Gastrocnemius medialis (tissue), 4 donors: Measurements from ENCODE around the gene PDSS2. TPM values are rescaled to one million over a fixed set of nuclear protein-coding genes. Genes with fewer than 3 reads are reported as not detected.
A peak's percentile ranks its signal among the peaks of the same experiment; 100 is the strongest.

Experiments
- ATAC-seq, 2 donors: fragments of 150-250 bp; one replicate each; pipeline ENCODE4 v1.9.1; 2016
- DNase-seq, 2 donors: peaks; one replicate each; pipeline ENCODE4 v3.0.0-alpha.2; 2019
- H3K27ac ChIP-seq, 4 donors: fragments of 200-600 bp; sonication (generic); 1 replicate in 1 of 4; 2 replicates in 3 of 4; pipeline ENCODE4 v1.5.1; 2016 to 2018; ENCODE audit warnings: mild to moderate bottlenecking in 2 of 4, moderate library complexity in 1 of 4
- H3K27me3 ChIP-seq, 3 donors: fragments of 200-600 bp; sonication (generic) in 2 of 3; 1 replicate in 1 of 3; 2 replicates in 2 of 3; pipeline versions ENCODE4 v1.5.1 to v1.6.0; 2016 to 2019; ENCODE audit warnings: mild to moderate bottlenecking in 1 of 3, moderate library complexity in 1 of 3
- H3K36me3 ChIP-seq, 2 donors: fragments of 200-600 bp; sonication (generic) in 1 of 2; one replicate each; pipeline ENCODE4 v1.5.1; 2017 to 2018
- H3K4me1 ChIP-seq, 2 donors: fragments of 200-600 bp; sonication (generic) in 1 of 2; one replicate each; pipeline ENCODE4 v1.5.1; 2016 to 2017; ENCODE audit warnings: mild to moderate bottlenecking in 2 of 2
- H3K4me3 ChIP-seq, 4 donors: fragments of 200-600 bp; sonication (generic) in 3 of 4; 1 replicate in 1 of 4; 2 replicates in 3 of 4; pipeline ENCODE4 v1.5.1; 2016 to 2019; ENCODE audit warnings: mild to moderate bottlenecking in 2 of 4
- H3K9me3 ChIP-seq, 3 donors: fragments of 200-600 bp; sonication (generic) in 2 of 3; 1 replicate in 1 of 3; 2 replicates in 2 of 3; pipeline ENCODE4 v1.5.1; 2016 to 2019
- CTCF ChIP-seq, 5 experiments: fragments of 450-650 bp in 3 of 5; fragments of 200-600 bp in 2 of 5; sonication (generic) in 2 of 5; IDR thresholded peaks in 4 of 5; conservative IDR thresholded peaks in 1 of 5; 1 replicate in 4 of 5; 2 replicates in 1 of 5; pipeline ENCODE4 v1.5.1; 2016 to 2019; ENCODE audit warnings: antibody characterized with exemption in 5 of 5, mild to moderate bottlenecking in 3 of 5, moderate library complexity in 3 of 5
- POLR2A ChIP-seq, 2 donors: fragments of 450-650 bp; IDR thresholded peaks; one replicate each; pipeline ENCODE4 v1.6.1; 2017; ENCODE audit warnings: antibody characterized with exemption in 2 of 2, mild to moderate bottlenecking in 2 of 2, moderate library complexity in 2 of 2
- in situ Hi-C, 4 donors: fragments of 200-750 bp; cut with MboI; loops; one replicate each; pipeline versions ENCODE4 v1.15.0 to v1.8.0; 2017; ENCODE audit warnings: low sequenced_read_pairs in 4 of 4
- intact Hi-C: fragments of 100-400 bp; cut with DNase I; formaldehyde crosslinking; loops from one replicate; pipeline ENCODE4 v1.15.1; 2023; ENCODE audit warnings: low total_unique reads
- total RNA-seq, 4 donors: library from RNA; depleted of rRNA; stranded (reverse); fragments of >200 nt; gene quantifications; one replicate each; pipeline versions ENCODE4 v1.1.0 to v1.2.3, GENCODE V29; 2016

PDSS2 gene
- total RNA-seq, 4 donors from 2014 or later, result 6.6 to 14.3 (median 10.0) TPM

DNA sequence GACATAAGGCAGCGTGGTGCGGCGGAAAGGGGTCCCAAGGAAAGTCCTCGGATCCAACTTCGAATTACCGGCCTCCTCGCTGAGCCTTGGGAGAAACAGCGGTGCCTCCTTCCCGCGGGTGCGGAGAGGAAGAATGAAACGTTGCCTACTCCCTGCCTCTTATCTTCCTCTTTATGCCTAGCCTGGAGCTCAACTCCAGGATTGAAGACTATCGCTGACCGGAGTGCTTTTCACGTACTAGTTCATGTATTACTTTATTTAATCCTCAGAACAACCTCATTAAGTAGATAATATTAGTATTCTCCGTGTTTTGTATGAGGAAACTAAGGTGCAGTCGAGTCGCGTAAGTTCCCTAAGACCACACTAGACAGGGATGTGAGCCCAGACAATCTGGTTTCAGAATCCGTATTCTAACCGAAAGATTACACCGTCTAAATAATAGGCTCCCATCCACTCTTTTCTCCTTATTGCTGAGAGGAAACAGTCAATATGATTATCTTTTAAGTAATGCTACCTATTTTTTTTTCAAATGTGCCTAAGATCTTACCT is 793 bp upstream of the PDSS2 start:
- peaks cover 12 to 17% of the 10 kb centered on the region in 2 donors for H3K4me1 ChIP-seq
- in situ Hi-C loops (no loop called here), intact Hi-C loops (no loop called here)
- TF ChIP-seq CTCF (IDR thresholded peaks at IDR 0.05 in 4 of 5, conservative IDR thresholded peaks at IDR 0.05 in 1 of 5), result no peak
- TF ChIP-seq POLR2A (IDR thresholded peaks at IDR 0.05), result no peak
- DNase-seq (no peak), ATAC-seq (peak in 1 of 2 donors; percentile 21)
- H3K27ac ChIP-seq, result peak overlapping the region; percentile 92 to 98 (median 94)
- no peaks in the 10 kb centered on the region for H3K36me3 ChIP-seq
- H3K9me3 ChIP-seq, result no peaks in the 10 kb centered on the region
- no peaks in the 10 kb centered on the region for H3K27me3 ChIP-seq
- peak overlapping the region; percentile 79 to 89 (median 82) for H3K4me3 ChIP-seq

- peak; percentile 3 to 13 for DNase-seq
- intact Hi-C loops, result loop anchor here (1.0 to 10.0 kb wide), 4 partner anchors 31 to 344 kb away; partner anchors contain the start of gene BEND3
Measured at GRCh38 chr6:107458672-107459282, 587 bp downstream of the PDSS2 start.

GRCh38 chr6:107448776-107449175 is 10.6 kb downstream of the PDSS2 start:
- intact Hi-C loops, result no loop called here
- TF ChIP-seq CTCF (IDR thresholded peaks at IDR 0.05 in 4 of 5, conservative IDR thresholded peaks at IDR 0.05 in 1 of 5) (no peak), POLR2A (IDR thresholded peaks at IDR 0.05) (no peak)
- H3K9me3 ChIP-seq, result peaks cover 0 to 5% (median 0%) of the 10 kb centered on the region in 3 donors
- H3K4me1 ChIP-seq, result peaks cover 0 to 2% of the 10 kb centered on the region in 2 donors
- no peaks in the 10 kb centered on the region for H3K27me3 ChIP-seq
- H3K27ac ChIP-seq, result no peak overlapping the region
- in situ Hi-C loops, result no loop called here
- peaks cover 0 to 6% of the 10 kb centered on the region in 2 donors for H3K36me3 ChIP-seq
- ATAC-seq (no peak), DNase-seq (no peak)
- no peak overlapping the region for H3K4me3 ChIP-seq

More at GRCh38 chr6:107458672-107459282, 587 bp downstream of the PDSS2 start:
- TF ChIP-seq POLR2A (IDR thresholded peaks at IDR 0.05) (no peak), CTCF (IDR thresholded peaks at IDR 0.05 in 4 of 5, conservative IDR thresholded peaks at IDR 0.05 in 1 of 5) (peak in 1 of 5 experiments; percentile 7)
- Histone ChIP-seq H3K4me3 (peak overlapping the region; percentile 79 to 89 (median 82)), H3K4me1 (peaks cover 12 to 17% of the 10 kb centered on the region in 2 donors), H3K9me3 (no peaks in the 10 kb centered on the region), H3K36me3 (no peaks in the 10 kb centered on the region), H3K27ac (peak overlapping the region; percentile 92 to 98 (median 94)), H3K27me3 (no peaks in the 10 kb centered on the region)
- peak; percentile 6 to 10 for ATAC-seq
- in situ Hi-C loops, result no loop called here

- H3K36me3 ChIP-seq, result peaks cover 0 to 6% of the 10 kb centered on the region in 2 donors
- no peak overlapping the region for H3K4me3 ChIP-seq
- DNase-seq, result no peak
- peaks cover 0 to 5% (median 0%) of the 10 kb centered on the region in 3 donors for H3K9me3 ChIP-seq
- in situ Hi-C loops, result no loop called here
- no peak overlapping the region for H3K27ac ChIP-seq
- peaks cover 5 to 11% of the 10 kb centered on the region in 2 donors for H3K4me1 ChIP-seq
- no peak for TF ChIP-seq CTCF (IDR thresholded peaks at IDR 0.05 in 4 of 5, conservative IDR thresholded peaks at IDR 0.05 in 1 of 5)
- no peak for TF ChIP-seq POLR2A (IDR thresholded peaks at IDR 0.05)
- ATAC-seq, result no peak
- intact Hi-C loops, result no loop called here
- H3K27me3 ChIP-seq, result no peaks in the 10 kb centered on the region
Measured at GRCh38 chr6:107447663-107448216, 11.6 kb downstream of the PDSS2 start.
